PC-9 (cell line): ENCODE measurements around the gene TUBA8. TPM values are rescaled to one million over a fixed set of nuclear protein-coding genes. Genes with fewer than 3 reads are reported as not detected.

Experiments used
- BruUV-seq: library from RNA; stranded (reverse); fragments of 400-500 nt; replicated peaks from 2 replicates; lab custom pipeline; 2021; lab: Mats Ljungman, UMichigan
- CTCF ChIA-PET: fragments of 300-600 bp; sonication (Branson Sonifier 250); formaldehyde crosslinking; loops from one replicate; lab custom pipeline; 2022; ENCODE audit warnings: antibody characterized with exemption; lab: Charles Lee
- POLR2A ChIA-PET: fragments of 300-600 bp; sonication (Branson Sonifier 250); formaldehyde crosslinking; loops from one replicate; lab custom pipeline; 2022; ENCODE audit warnings: antibody characterized with exemption; ENCODE audit not compliant: unreplicated experiment; lab: Charles Lee
- DNase-seq, 2 experiments: peaks; one replicate each; pipeline versions ENCODE4 v3.0.0 to v3.0.0-alpha.2; 2015 to 2022; ENCODE audit warnings: mixed read lengths in 1 of 2
- H2AFZ ChIP-seq: fragments of 200-600 bp; sonication (generic); 2 replicates; pipeline ENCODE4 v1.8.1; 2017; ENCODE audit warnings: antibody characterized with exemption
- H3F3A ChIP-seq: fragments of 200-600 bp; sonication (generic); 2 replicates; pipeline ENCODE4 v1.8.1; 2017; ENCODE audit warnings: antibody characterized with exemption, mild to moderate bottlenecking, low read depth; ENCODE audit not compliant: insufficient read depth
- H3K27ac ChIP-seq: fragments of 200-600 bp; sonication (generic); 2 replicates; pipeline ENCODE4 v1.6.1; 2016; ENCODE audit warnings: mixed run types
- H3K27me3 ChIP-seq: fragments of 200-600 bp; sonication (generic); 2 replicates; pipeline ENCODE4 v1.6.1; 2016; ENCODE audit warnings: low read depth, mixed run types; ENCODE audit not compliant: insufficient read depth
- H3K36me3 ChIP-seq: fragments of 200-600 bp; sonication (generic); 2 replicates; pipeline ENCODE4 v1.6.1; 2016; ENCODE audit warnings: low read depth, mixed run types
- H3K4me1 ChIP-seq: fragments of 200-600 bp; sonication (generic); replicated peaks from 2 replicates; pipeline ENCODE4 v1.6.1; 2016; ENCODE audit warnings: mixed run types; ENCODE audit not compliant: insufficient read depth
- H3K4me2 ChIP-seq: fragments of 200-600 bp; sonication (generic); 2 replicates; pipeline ENCODE4 v1.6.1; 2017; ENCODE audit warnings: mixed run types
- H3K4me3 ChIP-seq: fragments of 200-600 bp; sonication (generic); 2 replicates; pipeline ENCODE4 v1.6.1; 2016; ENCODE audit warnings: mixed run types
- H3K79me2 ChIP-seq: fragments of 200-600 bp; sonication (generic); 2 replicates; pipeline ENCODE4 v1.6.1; 2017; ENCODE audit warnings: low read depth, mixed run types
- H3K9me2 ChIP-seq: fragments of 200-600 bp; sonication (generic); 2 replicates; pipeline ENCODE4 v1.8.1; 2017; ENCODE audit warnings: mild to moderate bottlenecking; ENCODE audit not compliant: insufficient read depth
- H3K9me3 ChIP-seq: fragments of 200-600 bp; sonication (generic); 2 replicates; pipeline ENCODE4 v1.8.1; 2016; ENCODE audit warnings: low read depth; ENCODE audit not compliant: insufficient read depth
- H4K20me1 ChIP-seq: fragments of 200-600 bp; sonication (generic); 2 replicates; pipeline ENCODE4 v1.8.1; 2017; ENCODE audit not compliant: insufficient read depth
- EZH2 ChIP-seq: fragments of 200-600 bp; sonication (generic); IDR thresholded peaks from 2 replicates; pipeline ENCODE4 v1.8.0; 2017; ENCODE audit warnings: antibody characterized with exemption, low read depth
- intact Hi-C: fragments of 100-400 bp; cut with micrococcal nuclease; formaldehyde crosslinking; loops from one replicate; pipeline ENCODE4 v1.10.0; 2022; ENCODE audit not compliant: unreplicated experiment
- total RNA-seq: library from RNA; stranded (reverse); gene quantifications from 2 replicates; pipeline ENCODE4 v1.2.3, GENCODE V29; 2021
- TF ChIP-seq, protein P1 (sequence below): fragments of 200-600 bp; sonication (generic); conservative IDR thresholded peaks from 2 replicates; pipeline ENCODE4 v1.6.1; 2017; ENCODE audit warnings: mixed run types, antibody characterized with exemption, mild to moderate bottlenecking, moderate library complexity

TUBA8 gene
- total RNA-seq, 1 experiment from 2014 or later: 0.72 TPM

- no peaks in the 10 kb centered on the region for H3K9me2 ChIP-seq
- ChIA-PET POLR2A (no interaction called here), CTCF (no interaction called here)
- no peaks in the 10 kb centered on the region for H3F3A ChIP-seq
- no peak overlapping the region for H3K4me2 ChIP-seq
- BruUV-seq: no TSS peak
- H2AFZ ChIP-seq: no peak overlapping the region
- H3K79me2 ChIP-seq: no peaks in the 10 kb centered on the region
- no peaks in the 10 kb centered on the region for H3K4me1 ChIP-seq
- H3K36me3 ChIP-seq: no peaks in the 10 kb centered on the region
- no peaks in the 10 kb centered on the region for H3K9me3 ChIP-seq
- no peak overlapping the region for H3K4me3 ChIP-seq
- DNase-seq: no peak
- H4K20me1 ChIP-seq: no peaks in the 10 kb centered on the region
- no peak for TF ChIP-seq EZH2
- TF ChIP-seq, protein P1, sequence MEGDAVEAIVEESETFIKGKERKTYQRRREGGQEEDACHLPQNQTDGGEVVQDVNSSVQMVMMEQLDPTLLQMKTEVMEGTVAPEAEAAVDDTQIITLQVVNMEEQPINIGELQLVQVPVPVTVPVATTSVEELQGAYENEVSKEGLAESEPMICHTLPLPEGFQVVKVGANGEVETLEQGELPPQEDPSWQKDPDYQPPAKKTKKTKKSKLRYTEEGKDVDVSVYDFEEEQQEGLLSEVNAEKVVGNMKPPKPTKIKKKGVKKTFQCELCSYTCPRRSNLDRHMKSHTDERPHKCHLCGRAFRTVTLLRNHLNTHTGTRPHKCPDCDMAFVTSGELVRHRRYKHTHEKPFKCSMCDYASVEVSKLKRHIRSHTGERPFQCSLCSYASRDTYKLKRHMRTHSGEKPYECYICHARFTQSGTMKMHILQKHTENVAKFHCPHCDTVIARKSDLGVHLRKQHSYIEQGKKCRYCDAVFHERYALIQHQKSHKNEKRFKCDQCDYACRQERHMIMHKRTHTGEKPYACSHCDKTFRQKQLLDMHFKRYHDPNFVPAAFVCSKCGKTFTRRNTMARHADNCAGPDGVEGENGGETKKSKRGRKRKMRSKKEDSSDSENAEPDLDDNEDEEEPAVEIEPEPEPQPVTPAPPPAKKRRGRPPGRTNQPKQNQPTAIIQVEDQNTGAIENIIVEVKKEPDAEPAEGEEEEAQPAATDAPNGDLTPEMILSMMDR: no peak
- H3K27me3 ChIP-seq: no peaks in the 10 kb centered on the region
- intact Hi-C loops: loop anchor here (5.0 kb wide), 1 partner anchor 47 kb away; no protein-coding TSS in a partner anchor
- no peak overlapping the region for H3K27ac ChIP-seq
These were observed 33.5 kb downstream of the TUBA8 start for GRCh38 chr22:18144105-18144504.

GRCh38 chr22:18145676-18146388 lies 35.2 kb downstream of the TUBA8 start:
- TF ChIP-seq EZH2: no peak
- TF ChIP-seq, protein P1: no peak
- no TSS peak for BruUV-seq
- H3K9me3 ChIP-seq: no peaks in the 10 kb centered on the region

GRCh38 chr22:18146389-18146753 lies 35.8 kb downstream of the TUBA8 start:
- H3K4me3 ChIP-seq: no peak overlapping the region
- no TSS peak for BruUV-seq
- ChIA-PET POLR2A (no interaction called here), CTCF (no interaction called here)
- H3K4me2 ChIP-seq: no peak overlapping the region
- H4K20me1 ChIP-seq: no peaks in the 10 kb centered on the region
- TF ChIP-seq EZH2: no peak
- TF ChIP-seq, protein P1: no peak
- H3K27ac ChIP-seq: no peak overlapping the region
- no peaks in the 10 kb centered on the region for H3K36me3 ChIP-seq
- peaks cover 8% of the 10 kb centered on the region; the same call in 1 of the 2 replicates for H3F3A ChIP-seq
- intact Hi-C loops: no loop called here
- H2AFZ ChIP-seq: no peak overlapping the region
- no peaks in the 10 kb centered on the region for H3K9me2 ChIP-seq
- H3K27me3 ChIP-seq: no peaks in the 10 kb centered on the region
- H3K4me1 ChIP-seq: 0 out of 2 replicates have a peak, but pooled peaks cover 7% of the 10 kb centered on the region
- no peaks in the 10 kb centered on the region for H3K79me2 ChIP-seq
- no peaks in the 10 kb centered on the region for H3K9me3 ChIP-seq
- no peak for DNase-seq

More at GRCh38 chr22:18145676-18146388, 35.2 kb downstream of the TUBA8 start:
- intact Hi-C loops: no loop called here
- CTCF ChIA-PET: no interaction called here
- Histone ChIP-seq H2AFZ (no peak overlapping the region), H3K4me3 (no peak overlapping the region), H3F3A (peaks cover 8% of the 10 kb centered on the region; the same call in 1 of the 2 replicates), H3K79me2 (no peaks in the 10 kb centered on the region), H3K36me3 (no peaks in the 10 kb centered on the region), H3K4me1 (0 out of 2 replicates have a peak, but pooled peaks cover 1% of the 10 kb centered on the region), H3K9me2 (no peaks in the 10 kb centered on the region), H3K27ac (no peak overlapping the region), H4K20me1 (no peaks in the 10 kb centered on the region), H3K4me2 (no peak overlapping the region), H3K27me3 (no peaks in the 10 kb centered on the region)
- POLR2A ChIA-PET: no interaction called here
- no peak for DNase-seq
